Prostate gland (tissue), 2 donors: Measurements from ENCODE around the gene LAPTM4A.

Experiments
- POLR2A ChIP-seq: fragments of 450-650 bp; IDR thresholded peaks from one replicate; pipeline ENCODE4 v1.6.1; 2016; ENCODE audit warnings: antibody characterized with exemption, mild to moderate bottlenecking
- TF ChIP-seq, protein P1 (sequence below), 4 experiments: fragments of 200-600 bp in 2 of 4; fragments of 450-650 bp in 2 of 4; sonication (generic) in 2 of 4; IDR thresholded peaks; 1 replicate in 3 of 4; 2 replicates in 1 of 4; pipeline ENCODE4 v1.5.1; 2016 to 2019; ENCODE audit warnings: antibody characterized with exemption in 4 of 4, mild to moderate bottlenecking in 2 of 4, moderate library complexity in 2 of 4

DNA sequence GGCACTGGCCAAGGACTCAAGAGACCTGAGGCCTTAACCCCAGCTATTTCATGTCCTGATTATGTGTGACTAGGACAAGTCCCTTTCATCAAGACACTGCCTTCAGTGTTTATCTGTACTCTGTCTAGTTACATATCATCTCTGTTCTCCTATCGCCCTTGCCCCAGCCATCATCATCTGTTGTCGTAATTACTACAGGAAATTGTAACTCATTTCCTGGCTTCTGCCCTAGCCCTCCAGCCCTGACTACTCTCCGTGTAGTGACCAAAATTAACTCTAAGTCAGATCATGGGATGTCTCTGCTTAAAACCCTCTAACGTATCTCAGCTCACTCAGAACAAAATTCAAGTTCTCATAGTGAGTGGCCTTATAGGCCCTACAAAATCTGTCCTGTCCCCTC is 49.3 kb upstream of the LAPTM4A start:
- TF ChIP-seq, protein P1, sequence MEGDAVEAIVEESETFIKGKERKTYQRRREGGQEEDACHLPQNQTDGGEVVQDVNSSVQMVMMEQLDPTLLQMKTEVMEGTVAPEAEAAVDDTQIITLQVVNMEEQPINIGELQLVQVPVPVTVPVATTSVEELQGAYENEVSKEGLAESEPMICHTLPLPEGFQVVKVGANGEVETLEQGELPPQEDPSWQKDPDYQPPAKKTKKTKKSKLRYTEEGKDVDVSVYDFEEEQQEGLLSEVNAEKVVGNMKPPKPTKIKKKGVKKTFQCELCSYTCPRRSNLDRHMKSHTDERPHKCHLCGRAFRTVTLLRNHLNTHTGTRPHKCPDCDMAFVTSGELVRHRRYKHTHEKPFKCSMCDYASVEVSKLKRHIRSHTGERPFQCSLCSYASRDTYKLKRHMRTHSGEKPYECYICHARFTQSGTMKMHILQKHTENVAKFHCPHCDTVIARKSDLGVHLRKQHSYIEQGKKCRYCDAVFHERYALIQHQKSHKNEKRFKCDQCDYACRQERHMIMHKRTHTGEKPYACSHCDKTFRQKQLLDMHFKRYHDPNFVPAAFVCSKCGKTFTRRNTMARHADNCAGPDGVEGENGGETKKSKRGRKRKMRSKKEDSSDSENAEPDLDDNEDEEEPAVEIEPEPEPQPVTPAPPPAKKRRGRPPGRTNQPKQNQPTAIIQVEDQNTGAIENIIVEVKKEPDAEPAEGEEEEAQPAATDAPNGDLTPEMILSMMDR (IDR thresholded peaks at IDR 0.05) = no peak
- no peak for TF ChIP-seq POLR2A
